SK-N-MC (cell line): ENCODE data around the gene CAMSAP3.

Experiments used
- EZH2 ChIP-seq: fragments of 200-600 bp; sonication (generic); IDR thresholded peaks from one replicate; pipeline ENCODE4 v1.6.1; 2017; ENCODE audit warnings: antibody characterized with exemption
- POLR2AphosphoS5 ChIP-seq: IDR thresholded peaks from 2 replicates; pipeline ENCODE4 v1.6.1; 2012; ENCODE audit warnings: mild to moderate bottlenecking, low read depth, low read length, borderline replicate concordance

- no peak for TF ChIP-seq EZH2
- no peak for TF ChIP-seq POLR2AphosphoS5
Measured at GRCh38 chr19:7582446-7582845, 13.2 kb upstream of the CAMSAP3 start.
